ENCODE measurements around the gene PTPRN2.

GRCh38 chr7:157615101-157615817, 972.4 kb downstream of the PTPRN2 start:
- TF ChIP-seq GABPA (IDR thresholded peaks at IDR 0.05; ENCODE audit: borderline replicate concordance, insufficient read depth, low read length), result no peak
- no peak for TF ChIP-seq TAF1 (IDR thresholded peaks at IDR 0.05; ENCODE audit: low read depth, low read length)

Measured in H1 (cell line).